ENCODE results near the gene ISG15. TPM values are rescaled to one million over a fixed set of nuclear protein-coding genes. Genes with fewer than 3 reads are reported as not detected.
A peak's percentile ranks its signal among the peaks of the same experiment; 100 is the strongest.

Gene ISG15
- total RNA-seq, 2 donors from 2014 or later: 46.6 to 48.4 TPM

DNA sequence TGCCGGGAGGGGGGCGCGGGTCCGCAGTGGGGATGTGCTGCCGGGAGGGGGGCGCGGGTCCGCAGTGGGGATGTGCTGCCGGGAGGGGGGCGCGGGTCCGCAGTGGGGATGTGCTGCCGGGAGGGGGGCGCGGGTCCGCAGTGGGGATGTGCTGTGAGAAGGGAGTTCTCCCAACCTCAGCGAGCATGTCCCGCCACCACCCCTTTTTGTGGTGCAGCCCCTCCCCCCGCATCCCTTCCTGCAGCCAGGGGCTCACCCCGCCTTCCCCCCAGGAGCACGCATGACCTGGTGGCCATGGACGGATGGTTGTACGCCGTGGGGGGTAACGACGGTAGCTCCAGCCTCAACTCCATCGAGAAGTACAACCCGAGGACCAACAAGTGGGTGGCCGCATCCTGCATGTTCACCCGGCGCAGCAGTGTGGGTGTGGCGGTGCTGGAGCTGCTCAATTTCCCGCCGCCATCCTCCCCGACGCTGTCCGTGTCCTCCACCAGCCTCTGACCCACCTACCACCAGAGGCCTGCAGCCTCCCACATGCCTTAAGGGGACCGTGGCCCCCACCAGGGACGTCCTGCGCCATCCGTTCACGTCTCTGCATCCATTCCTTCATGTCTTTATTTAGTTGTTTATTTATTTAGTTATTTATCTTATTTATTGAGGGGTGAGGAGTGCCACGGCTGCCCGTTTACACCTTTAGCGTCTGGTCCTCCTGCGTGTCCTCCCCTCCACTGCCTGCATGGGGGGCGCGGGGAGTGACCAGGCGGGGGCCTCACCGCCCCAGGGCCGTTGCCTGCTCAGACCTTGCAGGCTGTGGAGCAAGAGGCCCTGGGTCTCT is 48.4 kb upstream of the ISG15 start:
- Mint-ChIP-seq H3K36me3 (ENCODE audit: low read depth) (peaks cover 8% of the 10 kb centered on the region), H3K9me3 (no peaks in the 10 kb centered on the region), H3K27me3 (ENCODE audit: insufficient read depth) (peaks cover 36% of the 10 kb centered on the region), H3K4me3 (no peak overlapping the region), H3K27ac (no peak overlapping the region), H3K4me1 (no peaks in the 10 kb centered on the region)
- no peaks in the 10 kb centered on the region for H3K9me3 ChIP-seq (ENCODE audit: control insufficient read depth, low read length)
- TF ChIP-seq, protein P1, sequence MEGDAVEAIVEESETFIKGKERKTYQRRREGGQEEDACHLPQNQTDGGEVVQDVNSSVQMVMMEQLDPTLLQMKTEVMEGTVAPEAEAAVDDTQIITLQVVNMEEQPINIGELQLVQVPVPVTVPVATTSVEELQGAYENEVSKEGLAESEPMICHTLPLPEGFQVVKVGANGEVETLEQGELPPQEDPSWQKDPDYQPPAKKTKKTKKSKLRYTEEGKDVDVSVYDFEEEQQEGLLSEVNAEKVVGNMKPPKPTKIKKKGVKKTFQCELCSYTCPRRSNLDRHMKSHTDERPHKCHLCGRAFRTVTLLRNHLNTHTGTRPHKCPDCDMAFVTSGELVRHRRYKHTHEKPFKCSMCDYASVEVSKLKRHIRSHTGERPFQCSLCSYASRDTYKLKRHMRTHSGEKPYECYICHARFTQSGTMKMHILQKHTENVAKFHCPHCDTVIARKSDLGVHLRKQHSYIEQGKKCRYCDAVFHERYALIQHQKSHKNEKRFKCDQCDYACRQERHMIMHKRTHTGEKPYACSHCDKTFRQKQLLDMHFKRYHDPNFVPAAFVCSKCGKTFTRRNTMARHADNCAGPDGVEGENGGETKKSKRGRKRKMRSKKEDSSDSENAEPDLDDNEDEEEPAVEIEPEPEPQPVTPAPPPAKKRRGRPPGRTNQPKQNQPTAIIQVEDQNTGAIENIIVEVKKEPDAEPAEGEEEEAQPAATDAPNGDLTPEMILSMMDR (conservative IDR thresholded peaks at IDR 0.05): no peak
- H3K36me3 ChIP-seq (ENCODE audit: control insufficient read depth, insufficient read depth, low read length): no peaks in the 10 kb centered on the region
- peaks cover 43% of the 10 kb centered on the region for H3K27me3 ChIP-seq (ENCODE audit: control insufficient read depth, insufficient read depth, low read length, poor library complexity, severe bottlenecking)
- no peak overlapping the region for H3K27ac ChIP-seq (ENCODE audit: low read depth, low read length)
- DNase-seq: no peak
- 95 to 98% methylated on average over 16 to 38 of the region's 51 CpGs for WGBS, 2 experiments (ENCODE audit: insufficient coverage in 1 of 2, insufficient read length in 1 of 2)
- no peak overlapping the region for H3K4me3 ChIP-seq (ENCODE audit: low read length)
- no peaks in the 10 kb centered on the region for H3K4me1 ChIP-seq (ENCODE audit: control insufficient read depth, insufficient read depth, low read length)
- H3K9ac ChIP-seq (ENCODE audit: extremely low read depth, low read length, poor library complexity, severe bottlenecking): no peak overlapping the region

DNA sequence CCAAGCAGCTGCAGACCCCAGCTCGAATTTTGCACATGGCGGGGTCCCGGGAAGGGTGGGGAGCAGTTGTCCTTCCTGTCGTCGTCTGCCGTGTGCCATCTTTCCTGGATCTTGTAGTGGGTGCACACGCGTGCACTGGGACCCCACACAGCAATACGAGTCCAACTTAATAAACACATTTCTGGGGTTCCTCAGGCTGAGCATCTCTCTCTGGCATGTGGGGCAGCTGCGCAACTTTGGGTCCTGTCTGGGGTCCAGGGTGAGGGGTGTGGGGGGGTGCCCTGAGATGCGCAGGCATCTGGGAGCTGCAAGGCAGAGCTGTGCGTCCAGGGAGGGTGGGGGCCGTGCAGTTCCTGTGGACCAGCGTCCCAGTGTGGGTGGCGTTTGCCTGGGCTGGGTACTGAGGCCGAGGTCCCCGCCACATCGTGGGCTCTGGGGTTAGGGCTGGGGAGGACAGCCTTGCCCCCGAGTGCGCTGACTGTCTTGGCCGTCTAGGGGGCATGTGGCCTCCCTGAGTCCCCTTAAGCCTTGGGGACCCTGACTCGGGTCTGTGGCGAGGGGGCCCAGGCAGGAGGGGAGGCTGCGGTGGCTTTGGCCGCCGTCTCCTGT is 47.7 kb upstream of the ISG15 start:
- no peaks in the 10 kb centered on the region for H3K4me1 Mint-ChIP-seq
- H3K27me3 Mint-ChIP-seq (ENCODE audit: insufficient read depth): peaks cover 31% of the 10 kb centered on the region
- Histone ChIP-seq H3K9ac (ENCODE audit: extremely low read depth, low read length, poor library complexity, severe bottlenecking) (no peak overlapping the region), H3K27me3 (ENCODE audit: control insufficient read depth, insufficient read depth, low read length, poor library complexity, severe bottlenecking) (peaks cover 46% of the 10 kb centered on the region), H3K9me3 (ENCODE audit: control insufficient read depth, low read length) (no peaks in the 10 kb centered on the region), H3K36me3 (ENCODE audit: control insufficient read depth, insufficient read depth, low read length) (no peaks in the 10 kb centered on the region), H3K4me1 (ENCODE audit: control insufficient read depth, insufficient read depth, low read length) (no peaks in the 10 kb centered on the region), H3K27ac (ENCODE audit: low read depth, low read length) (no peak overlapping the region), H3K4me3 (ENCODE audit: low read length) (no peak overlapping the region)
- no peak for DNase-seq
- H3K27ac Mint-ChIP-seq: no peak overlapping the region
- no peaks in the 10 kb centered on the region for H3K9me3 Mint-ChIP-seq
- no peak overlapping the region for H3K4me3 Mint-ChIP-seq
- peaks cover 8% of the 10 kb centered on the region for H3K36me3 Mint-ChIP-seq (ENCODE audit: low read depth)
- 93 to 96% methylated on average over 18 to 26 of the region's 26 CpGs for WGBS, 2 experiments (ENCODE audit: insufficient coverage in 1 of 2, insufficient read length in 1 of 2)
- TF ChIP-seq, protein P1 (conservative IDR thresholded peaks at IDR 0.05): no peak

DNA sequence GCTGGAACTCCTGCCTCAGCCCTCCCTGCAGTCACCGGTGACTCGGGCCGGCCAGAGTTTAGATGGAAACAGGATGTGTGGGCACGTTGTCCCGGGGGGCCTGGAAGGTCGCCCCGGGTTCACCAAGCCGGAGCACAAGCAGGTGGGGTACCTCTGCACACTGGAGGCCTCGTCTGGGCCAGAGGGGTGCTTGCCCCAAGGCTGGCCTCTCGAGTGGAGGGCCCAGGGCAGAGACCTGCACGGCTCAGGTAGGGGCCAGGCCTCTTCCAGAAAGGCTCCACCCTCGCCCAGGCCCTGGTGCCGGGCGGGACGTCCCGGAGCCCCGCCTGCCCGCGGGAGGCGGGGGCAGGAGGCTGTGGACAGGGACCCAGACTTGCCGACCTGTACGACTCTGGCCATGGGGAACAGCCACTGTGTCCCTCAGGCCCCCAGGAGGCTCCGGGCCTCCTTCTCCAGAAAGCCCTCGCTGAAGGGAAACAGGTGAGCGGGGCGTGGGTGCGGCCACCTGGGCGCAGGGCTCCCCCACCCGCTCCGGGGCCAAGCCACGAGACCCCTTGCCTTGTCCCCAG is 47.1 kb upstream of the ISG15 start, which contains the start of gene PLEKHN1:
TSS of gene PLEKHN1 (plus strand) at position 348 of the 569 bp plus-strand sequence. CDS start at position 398, 50 bp downstream.
- H3K27ac Mint-ChIP-seq: no peak within 1 kb of the TSS
- TF ChIP-seq, protein P1 (conservative IDR thresholded peaks at IDR 0.05): no peak
- Histone ChIP-seq H3K9me3 (ENCODE audit: control insufficient read depth, low read length) (no peaks in the 10 kb centered on the region), H3K4me1 (ENCODE audit: control insufficient read depth, insufficient read depth, low read length) (no peaks in the 10 kb centered on the region), H3K27ac (ENCODE audit: low read depth, low read length) (no peak within 1 kb of the TSS), H3K36me3 (ENCODE audit: control insufficient read depth, insufficient read depth, low read length) (no peaks in the 10 kb centered on the region), H3K27me3 (ENCODE audit: control insufficient read depth, insufficient read depth, low read length, poor library complexity, severe bottlenecking) (peaks cover 46% of the 10 kb centered on the region), H3K4me3 (ENCODE audit: low read length) (peak within 1 kb of the TSS; percentile 64), H3K9ac (ENCODE audit: extremely low read depth, low read length, poor library complexity, severe bottlenecking) (no peak within 1 kb of the TSS)
- 16 to 33% methylated on average over 17 to 31 of the region's 31 CpGs for WGBS, 2 experiments (ENCODE audit: insufficient coverage in 1 of 2, insufficient read length in 1 of 2)
- H3K9me3 Mint-ChIP-seq: no peaks in the 10 kb centered on the region
- peak within 1 kb of the TSS; percentile 50 for H3K4me3 Mint-ChIP-seq
- peaks cover 31% of the 10 kb centered on the region for H3K27me3 Mint-ChIP-seq (ENCODE audit: insufficient read depth)
- H3K4me1 Mint-ChIP-seq: no peaks in the 10 kb centered on the region
- peaks cover 8% of the 10 kb centered on the region for H3K36me3 Mint-ChIP-seq (ENCODE audit: low read depth)
- peak; percentile 88 for DNase-seq

Measured in endodermal cell (in vitro differentiated cells).